Measurements from ENCODE around the gene SND1.

DNA sequence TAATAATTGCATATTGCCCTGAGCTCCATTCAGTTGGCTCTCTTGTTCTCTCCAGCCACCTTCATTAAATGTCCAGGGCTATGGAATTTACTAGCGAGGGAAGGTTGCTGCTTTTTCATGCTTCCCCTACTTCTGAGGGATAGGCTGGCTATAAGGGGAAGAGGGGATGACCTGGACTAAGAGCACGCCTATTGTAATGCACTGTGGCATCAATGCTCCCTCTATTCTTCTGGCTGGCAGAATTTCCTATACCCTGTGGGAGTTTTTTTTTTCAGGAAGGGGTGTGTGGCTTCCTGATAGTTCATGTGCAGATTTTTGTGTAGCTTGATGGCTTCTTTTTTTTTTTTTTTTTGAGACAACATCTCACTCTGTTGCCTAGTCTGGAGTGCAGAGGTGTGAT lies 155.8 kb downstream of the SND1 start:
- TF ChIP-seq, protein P1, sequence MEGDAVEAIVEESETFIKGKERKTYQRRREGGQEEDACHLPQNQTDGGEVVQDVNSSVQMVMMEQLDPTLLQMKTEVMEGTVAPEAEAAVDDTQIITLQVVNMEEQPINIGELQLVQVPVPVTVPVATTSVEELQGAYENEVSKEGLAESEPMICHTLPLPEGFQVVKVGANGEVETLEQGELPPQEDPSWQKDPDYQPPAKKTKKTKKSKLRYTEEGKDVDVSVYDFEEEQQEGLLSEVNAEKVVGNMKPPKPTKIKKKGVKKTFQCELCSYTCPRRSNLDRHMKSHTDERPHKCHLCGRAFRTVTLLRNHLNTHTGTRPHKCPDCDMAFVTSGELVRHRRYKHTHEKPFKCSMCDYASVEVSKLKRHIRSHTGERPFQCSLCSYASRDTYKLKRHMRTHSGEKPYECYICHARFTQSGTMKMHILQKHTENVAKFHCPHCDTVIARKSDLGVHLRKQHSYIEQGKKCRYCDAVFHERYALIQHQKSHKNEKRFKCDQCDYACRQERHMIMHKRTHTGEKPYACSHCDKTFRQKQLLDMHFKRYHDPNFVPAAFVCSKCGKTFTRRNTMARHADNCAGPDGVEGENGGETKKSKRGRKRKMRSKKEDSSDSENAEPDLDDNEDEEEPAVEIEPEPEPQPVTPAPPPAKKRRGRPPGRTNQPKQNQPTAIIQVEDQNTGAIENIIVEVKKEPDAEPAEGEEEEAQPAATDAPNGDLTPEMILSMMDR (IDR thresholded peaks at IDR 0.05), result no peak
- TF ChIP-seq EP300 (IDR thresholded peaks at IDR 0.05; ENCODE audit: low read depth) (no peak), POLR2A (IDR thresholded peaks at IDR 0.05) (no peak)

All from transverse colon (tissue), 3 donors.